HG03460 (cell line): ENCODE measurements around the gene DPP7.

Experiments
- ATAC-seq: cut with Tn5 transposase; IDR thresholded peaks from one replicate; pipeline ENCODE4 v1.9.1; 2021; ENCODE audit not compliant: unreplicated experiment

Gene DPP7

GRCh38 chr9:137112564-137113384 lies 1.8 kb downstream of the DPP7 start:
- no peak for ATAC-seq

GRCh38 chr9:137111788-137112563 lies 2.6 kb downstream of the DPP7 start:
- ATAC-seq: no peak

GRCh38 chr9:137110911-137111787 lies 3.4 kb downstream of the DPP7 start:
- no peak for ATAC-seq

- ATAC-seq: no peak
These were observed 4.2 kb downstream of the DPP7 start for GRCh38 chr9:137110147-137110910.

GRCh38 chr9:137109250-137110146 lies 5.0 kb downstream of the DPP7 start:
- ATAC-seq: no peak

- no peak for ATAC-seq
These were observed 5.8 kb downstream of the DPP7 start for GRCh38 chr9:137108608-137109249.

GRCh38 chr9:137107982-137108381 lies 6.6 kb downstream of the DPP7 start:
- ATAC-seq: no peak

- no peak for ATAC-seq
These were observed 7.1 kb downstream of the DPP7 start for GRCh38 chr9:137107312-137107921.

GRCh38 chr9:137106662-137107250 lies 7.8 kb downstream of the DPP7 start:
- no peak for ATAC-seq

GRCh38 chr9:137105814-137106661 lies 8.5 kb downstream of the DPP7 start:
- ATAC-seq: no peak

GRCh38 chr9:137103206-137103999 lies 11.1 kb downstream of the DPP7 start:
- ATAC-seq: no peak

- ATAC-seq: no peak
These were observed 15.3 kb downstream of the DPP7 start for GRCh38 chr9:137099231-137099630.

- no peak for ATAC-seq
These were observed 16.6 kb downstream of the DPP7 start for GRCh38 chr9:137097761-137098462.

GRCh38 chr9:137096785-137097546 lies 17.6 kb downstream of the DPP7 start:
- ATAC-seq: no peak
